Activated gamma-delta T cell treated with anti-CD3 and anti-CD28 coated beads, Interleukin-2, amount 50 U/mL, for 16 hours (primary cell): ENCODE measurements around the gene SPN.
"Not testable (repeated sequence)": the region's sequence is repeated elsewhere in the genome, so short reads cannot be mapped to it uniquely, and the experiment has no call there.

Experiments
- DNase-seq: peaks from one replicate; pipeline ENCODE4 v3.0.0-alpha.2; 2020; ENCODE audit warnings: low read depth

SPN gene, protein sequence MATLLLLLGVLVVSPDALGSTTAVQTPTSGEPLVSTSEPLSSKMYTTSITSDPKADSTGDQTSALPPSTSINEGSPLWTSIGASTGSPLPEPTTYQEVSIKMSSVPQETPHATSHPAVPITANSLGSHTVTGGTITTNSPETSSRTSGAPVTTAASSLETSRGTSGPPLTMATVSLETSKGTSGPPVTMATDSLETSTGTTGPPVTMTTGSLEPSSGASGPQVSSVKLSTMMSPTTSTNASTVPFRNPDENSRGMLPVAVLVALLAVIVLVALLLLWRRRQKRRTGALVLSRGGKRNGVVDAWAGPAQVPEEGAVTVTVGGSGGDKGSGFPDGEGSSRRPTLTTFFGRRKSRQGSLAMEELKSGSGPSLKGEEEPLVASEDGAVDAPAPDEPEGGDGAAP

DNA sequence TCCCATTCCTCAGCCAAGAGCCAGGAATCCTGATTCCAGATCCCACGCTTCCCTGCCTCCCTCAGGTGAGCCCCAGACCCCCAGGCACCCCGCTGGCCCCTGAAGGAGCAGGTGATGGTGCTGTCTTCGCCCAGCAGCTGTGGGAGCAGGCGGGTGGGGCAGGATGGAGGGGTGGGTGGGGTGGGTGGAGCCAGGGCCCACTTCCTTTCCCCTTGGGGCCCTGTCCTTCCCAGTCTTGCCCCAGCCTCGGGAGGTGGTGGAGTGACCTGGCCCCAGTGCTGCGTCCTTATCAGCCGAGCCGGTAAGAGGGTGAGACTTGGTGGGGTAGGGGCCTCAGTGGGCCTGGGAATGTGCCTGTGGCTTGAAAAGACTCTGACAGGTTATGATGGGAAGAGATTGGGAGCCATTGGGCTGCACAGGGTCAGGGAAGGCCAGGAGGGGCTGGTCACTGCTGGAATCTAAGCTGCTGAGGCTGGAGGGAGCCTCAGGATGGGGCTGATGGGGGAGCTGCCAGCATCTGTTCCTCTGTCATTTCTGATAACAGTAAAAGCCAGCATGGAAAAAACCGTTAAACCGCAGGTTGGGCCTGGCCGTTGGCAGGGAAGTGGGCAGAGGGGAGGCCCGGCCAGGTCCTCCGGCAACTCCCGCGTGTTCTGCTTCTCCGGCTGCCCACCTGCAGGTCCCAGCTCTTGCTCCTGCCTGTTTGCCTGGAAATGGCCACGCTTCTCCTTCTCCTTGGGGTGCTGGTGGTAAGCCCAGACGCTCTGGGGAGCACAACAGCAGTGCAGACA, at the start of gene SPN:
Gene SPN, plus strand, starts transcription at position 232 of the 791 bp plus-strand sequence. Its CDS starts 482 bp downstream, at position 714.
- no peak for DNase-seq

DNA sequence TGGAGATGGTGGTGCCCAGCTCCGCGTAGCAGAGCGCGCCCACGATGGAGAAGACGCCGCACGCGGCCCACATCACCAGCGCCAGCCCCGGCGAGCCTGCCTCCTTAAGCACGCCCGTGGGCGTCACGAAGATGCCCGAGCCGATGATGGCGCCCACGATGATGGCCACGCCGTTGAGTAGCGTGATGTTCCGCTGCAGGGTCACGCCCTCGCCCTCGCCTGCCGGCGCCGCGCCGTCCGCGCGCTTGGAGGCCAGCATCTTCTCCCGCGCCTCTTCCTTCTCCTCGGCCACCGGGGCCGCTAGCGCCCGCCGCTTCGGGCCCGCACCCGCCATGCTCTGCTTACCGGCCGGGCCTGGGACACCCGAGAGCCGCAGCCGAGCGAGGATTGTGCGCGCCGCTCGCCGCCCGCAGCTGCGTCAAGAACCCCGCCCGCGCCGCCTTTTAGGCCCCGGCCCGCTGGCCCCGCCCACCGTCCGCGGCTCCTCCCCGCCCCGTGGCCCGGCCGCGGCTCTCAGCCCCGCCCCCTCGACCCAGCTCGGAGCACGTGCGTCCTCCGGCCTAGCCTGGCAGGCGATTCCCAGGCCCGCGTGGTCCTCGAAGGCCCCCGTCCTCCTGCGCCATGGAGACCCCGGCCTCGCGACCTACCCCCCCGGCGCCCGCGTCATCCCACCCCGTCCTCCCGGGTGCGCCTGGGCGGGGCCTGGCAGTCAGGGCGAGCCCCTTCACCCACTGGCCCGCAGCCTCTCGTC, 49.6 kb upstream of the SPN start:
- DNase-seq: peak; percentile 84

DNA sequence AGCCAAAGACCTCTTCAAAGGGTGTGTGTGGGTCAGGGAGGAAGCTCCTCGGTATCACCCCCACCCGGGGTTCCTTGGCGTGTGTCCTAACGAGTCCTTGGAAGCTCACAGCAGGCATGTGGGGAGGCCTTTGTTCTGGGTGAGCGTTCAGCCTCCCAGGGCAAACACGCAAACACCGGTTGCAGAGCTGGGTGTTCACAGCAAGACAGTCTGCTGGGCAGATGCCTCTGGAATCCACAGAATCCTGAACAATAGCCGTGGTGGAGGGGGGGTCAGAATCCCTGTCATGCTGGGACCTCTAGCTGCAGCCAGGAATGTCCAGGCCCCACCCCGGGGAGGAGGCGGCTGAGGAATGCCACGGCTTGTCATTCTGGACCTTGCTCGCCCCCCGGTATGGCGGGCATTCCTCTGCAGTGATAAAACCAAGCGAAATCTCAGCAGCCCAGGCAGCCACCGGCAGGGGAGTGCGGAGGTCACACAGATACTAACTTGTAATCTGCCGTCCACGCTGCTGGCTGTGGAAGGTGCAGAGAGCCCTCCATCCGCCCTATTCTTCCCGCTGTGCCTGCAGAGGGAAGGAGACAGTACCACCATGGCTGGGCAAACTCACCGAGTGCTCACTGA, 48.2 kb upstream of the SPN start:
- DNase-seq: not testable (repeated sequence)

DNA sequence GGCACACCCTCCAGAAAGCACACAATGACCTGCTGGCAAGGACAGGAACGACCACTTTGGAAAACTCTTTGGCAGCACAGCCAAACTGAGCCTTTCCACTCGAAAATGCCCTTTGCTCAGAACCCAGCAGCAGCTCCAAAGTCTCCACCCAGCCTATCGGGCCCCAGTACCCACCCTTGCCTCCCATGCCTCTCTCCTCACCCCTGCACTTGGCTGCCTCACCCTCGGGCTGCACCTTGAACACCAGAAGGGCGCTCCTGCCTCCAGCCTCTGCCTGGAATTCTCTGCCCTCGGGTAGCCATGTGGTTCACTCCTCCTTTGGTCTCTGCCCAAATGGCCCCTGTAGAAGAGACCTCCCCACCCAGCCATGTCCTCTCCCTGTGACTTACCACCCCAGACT, 46.9 kb upstream of the SPN start:
- DNase-seq: not testable (repeated sequence)

DNA sequence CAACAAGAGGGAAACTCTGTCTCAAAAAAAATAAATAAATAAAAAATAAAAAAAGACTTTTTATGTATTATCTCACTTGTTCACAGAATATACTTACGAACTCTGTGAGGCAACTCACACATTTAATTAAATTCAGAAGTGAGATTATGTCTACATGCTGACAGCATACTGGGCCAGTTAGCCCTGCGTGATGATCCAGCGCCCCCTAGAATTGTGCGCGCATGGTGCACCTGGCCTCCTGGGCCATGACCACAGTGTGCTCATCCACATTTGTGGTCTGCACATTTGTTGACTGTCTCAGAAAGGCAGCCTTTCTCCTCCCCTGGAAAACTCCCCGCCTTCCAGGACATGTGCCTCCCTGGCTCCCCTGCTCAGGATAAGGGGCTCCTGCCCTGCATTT, 42.5 kb upstream of the SPN start:
- DNase-seq: not testable (repeated sequence)

DNA sequence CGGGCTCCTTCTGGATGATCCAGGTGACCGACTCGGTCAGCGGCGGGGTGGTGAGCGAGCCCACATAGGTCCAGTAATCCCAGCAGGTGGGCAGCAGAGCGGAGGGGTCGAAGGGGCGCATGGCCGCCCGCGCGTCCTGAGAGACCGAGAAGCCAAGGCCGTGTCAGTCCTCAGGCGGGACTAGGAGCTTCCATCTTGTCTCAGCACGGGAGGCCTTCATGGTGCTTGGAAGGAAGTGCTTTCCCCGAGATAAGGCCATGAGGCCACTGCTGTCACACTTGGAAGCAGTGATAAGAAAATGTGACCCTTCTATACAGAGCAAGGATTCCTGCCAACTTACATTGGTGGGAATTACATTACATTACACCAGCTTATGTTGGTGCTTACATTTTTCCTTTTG, 40.3 kb upstream of the SPN start:
- not testable (repeated sequence) for DNase-seq

DNA sequence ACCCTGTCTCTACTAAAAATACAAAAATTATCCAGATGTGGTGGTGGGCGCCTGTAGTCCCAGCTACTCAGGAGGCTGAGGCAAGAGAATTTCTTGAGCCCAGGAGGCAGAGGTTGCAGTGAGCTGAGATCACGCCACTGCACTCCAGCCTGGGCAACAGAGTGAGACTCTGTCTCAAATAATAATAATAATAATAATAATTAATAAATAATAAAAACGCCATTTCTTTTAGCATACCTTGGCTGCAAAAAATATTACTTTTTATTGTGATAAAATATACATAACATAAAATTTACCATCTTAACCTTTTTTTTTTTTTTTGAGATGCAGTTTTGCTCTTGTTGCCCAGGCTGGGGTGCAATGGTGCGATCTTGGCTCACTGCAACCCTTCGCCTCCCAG, 39.8 kb upstream of the SPN start:
- DNase-seq: not testable (repeated sequence)

DNA sequence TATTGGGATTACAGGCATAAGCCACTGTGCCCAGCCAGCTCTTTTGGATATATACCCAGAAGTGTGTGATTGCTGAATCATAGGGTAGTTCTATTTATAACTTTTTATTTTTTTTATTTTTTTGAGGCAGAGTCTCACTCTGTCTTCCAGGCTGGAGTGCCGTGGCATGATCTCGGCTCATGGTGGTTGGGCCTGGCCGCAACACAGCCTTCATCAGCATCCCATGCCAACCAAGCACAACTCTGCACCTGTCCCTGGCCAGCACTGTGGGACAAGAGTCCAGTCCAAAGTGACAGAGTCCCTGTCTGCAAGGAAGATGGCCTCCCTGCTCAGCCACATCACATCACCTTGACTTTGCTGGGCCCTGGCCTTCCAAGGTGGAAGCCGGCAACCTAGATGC, 37.9 kb upstream of the SPN start:
- DNase-seq: not testable (repeated sequence)

DNA sequence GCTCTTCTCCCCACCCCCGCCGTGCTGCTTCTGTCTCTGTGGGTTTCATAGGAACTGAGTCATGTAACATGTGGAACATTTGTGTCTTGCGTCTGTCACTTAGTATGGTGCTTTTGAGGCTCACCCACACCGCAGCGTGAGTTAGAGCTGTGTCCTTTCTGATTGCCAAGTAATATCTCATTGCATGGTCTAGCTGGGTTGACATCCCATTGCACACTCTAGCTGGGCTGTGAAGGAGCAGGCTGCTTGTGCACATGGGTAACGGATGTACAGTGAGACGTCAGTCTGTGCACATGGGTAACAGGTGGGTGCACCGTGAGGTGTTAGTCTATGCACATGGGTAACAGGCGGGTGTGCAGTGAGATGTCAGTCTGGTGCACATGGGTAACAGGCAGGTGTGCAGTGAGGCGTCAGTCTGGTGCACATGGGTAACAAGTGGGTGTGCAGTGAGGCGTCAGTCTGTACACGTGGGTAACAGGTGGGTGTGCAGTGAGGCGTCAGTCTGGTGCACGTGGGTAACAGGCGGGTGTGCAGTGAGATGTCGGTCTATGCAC, 36.2 kb upstream of the SPN start:
- peak; percentile 45 for DNase-seq

DNA sequence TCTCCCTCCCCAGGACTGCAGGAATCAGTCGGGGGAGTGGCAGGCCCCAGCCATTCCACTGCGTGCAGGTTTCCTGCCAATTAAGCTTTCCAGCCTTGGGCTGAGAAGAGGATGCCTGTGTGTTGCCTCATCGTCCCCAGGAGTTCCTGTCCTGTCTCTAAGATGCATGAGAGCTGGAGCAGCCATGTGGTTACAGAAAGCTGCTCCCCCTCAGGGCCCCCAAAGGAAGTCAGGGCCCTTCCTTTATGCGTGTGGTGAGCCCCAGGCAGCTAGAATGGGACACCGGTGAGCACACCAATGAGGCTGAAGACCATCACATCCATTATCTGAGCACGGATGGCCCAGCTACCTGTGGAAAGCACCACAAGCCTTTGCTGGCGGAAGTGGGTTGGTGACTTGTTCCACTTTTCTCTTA, 35.4 kb upstream of the SPN start:
- not testable (repeated sequence) for DNase-seq

DNA sequence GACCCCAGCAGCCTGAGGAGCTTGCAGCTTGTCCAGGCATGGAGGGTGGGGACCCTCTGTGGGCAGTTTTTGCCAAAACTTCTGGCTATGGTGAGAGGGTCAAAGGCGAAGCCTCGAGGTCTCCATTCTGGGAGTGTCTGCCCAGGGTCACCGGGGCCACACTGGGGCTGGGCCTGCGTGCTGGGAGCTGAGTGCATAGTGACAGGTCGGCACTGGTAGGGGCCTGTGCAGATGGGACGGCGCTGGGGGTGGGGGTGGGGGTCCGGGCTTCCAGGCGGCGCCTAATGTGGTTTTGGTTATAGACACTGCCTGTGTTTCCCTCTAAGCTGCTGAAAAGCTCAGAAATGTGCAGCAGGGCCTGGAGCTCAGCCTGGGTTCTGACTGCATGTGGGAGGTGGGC, 34.3 kb upstream of the SPN start:
- not testable (repeated sequence) for DNase-seq

DNA sequence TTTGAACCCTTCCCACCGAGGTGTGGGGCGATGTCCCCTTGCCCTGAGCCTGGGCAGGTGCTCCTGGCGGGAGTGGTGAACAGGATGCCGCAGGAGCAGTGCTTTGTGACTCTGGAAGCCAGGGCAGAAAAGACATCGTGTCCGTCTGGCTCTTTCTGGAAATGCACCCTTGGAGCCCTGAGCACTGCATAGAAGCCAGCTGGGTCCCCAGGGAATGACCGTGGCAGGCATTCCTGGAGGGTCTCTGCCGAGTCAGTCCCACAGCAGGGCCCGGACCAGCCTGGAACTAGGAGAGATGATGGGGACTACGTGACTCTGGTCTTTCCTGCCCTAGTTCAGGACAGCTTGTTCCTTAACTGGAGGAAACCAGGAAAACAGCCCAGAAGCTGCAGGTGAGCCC, 33.7 kb upstream of the SPN start:
- DNase-seq: not testable (repeated sequence)

DNA sequence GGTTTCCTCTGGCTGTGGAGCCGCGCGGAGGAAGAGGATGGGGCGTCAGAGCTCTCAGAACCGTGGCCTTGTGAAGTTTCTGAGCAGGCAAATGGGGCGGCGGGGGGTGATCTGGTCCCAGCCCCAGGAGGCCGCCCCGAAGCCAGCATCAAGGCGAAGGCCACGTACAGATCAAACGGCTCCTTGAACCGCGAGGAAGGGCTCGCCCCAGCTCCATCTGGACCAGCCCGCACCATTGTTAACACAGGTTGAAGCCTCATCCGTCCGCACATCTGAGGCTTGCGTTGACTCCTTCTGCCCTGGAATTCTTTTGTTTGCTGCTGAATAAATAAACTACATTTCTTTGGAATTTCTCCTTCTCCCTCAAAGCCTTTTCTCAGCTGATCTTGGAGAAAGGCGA, 31.4 kb upstream of the SPN start:
- DNase-seq: not testable (repeated sequence)

DNA sequence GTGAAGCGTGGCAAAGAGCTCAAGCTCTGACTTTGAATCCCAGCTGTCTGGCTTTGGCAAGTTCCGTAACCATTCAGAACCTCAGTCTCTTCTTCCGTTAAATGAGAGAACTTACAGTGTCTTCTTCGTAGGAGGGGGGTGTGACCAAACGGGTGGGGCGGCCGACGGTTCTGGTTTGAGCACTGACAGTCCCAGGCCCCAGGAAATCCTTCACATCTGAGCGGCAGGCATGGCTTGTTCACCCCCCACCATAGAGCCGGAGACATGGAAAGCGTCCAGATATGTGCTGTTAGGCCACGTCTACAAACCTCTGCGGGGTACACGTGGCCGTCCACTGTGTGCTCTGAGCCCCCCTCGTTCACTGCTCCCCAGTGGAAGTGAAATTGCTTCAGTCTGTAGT, 27.1 kb upstream of the SPN start:
- DNase-seq: not testable (repeated sequence)

DNA sequence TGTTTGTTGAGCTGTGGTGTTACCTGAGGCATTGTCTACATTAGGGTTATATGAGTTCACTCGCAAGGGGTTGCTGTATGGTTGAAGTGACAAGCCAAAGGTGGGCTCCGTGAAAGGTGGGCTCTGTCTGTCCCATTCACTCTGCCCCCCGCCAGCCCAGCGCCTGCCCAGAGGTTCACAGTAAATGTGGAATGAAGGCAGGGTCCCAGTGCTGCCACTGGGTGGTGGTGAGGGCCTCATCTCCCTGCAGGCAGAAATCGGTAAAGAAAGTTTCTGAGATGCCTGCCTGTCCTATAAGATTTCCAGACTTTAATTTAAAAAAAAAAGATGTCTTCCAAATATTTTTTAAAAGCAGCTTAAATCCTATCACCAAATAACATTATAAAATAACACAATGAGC, 26.7 kb upstream of the SPN start:
- not testable (repeated sequence) for DNase-seq

DNA sequence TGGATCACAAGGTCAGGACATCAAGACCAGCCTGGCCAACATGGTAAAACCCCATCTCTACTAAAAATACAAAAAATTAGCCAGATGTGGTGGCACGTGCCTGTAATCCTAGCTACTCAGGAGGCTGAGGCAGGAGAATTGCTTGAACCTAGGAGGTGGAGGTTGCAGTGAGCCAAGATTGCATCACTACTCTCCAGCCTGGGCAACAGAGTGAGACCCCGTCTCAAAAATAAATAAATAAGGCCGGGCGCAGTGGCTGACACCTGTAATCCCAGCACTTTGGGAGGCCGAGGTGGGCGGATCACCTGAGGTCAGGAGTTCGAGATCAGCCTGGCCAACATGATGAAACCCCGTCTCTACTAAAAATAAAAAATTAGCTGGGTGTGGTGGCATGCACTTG, 24.3 kb upstream of the SPN start:
- DNase-seq: not testable (repeated sequence)

DNA sequence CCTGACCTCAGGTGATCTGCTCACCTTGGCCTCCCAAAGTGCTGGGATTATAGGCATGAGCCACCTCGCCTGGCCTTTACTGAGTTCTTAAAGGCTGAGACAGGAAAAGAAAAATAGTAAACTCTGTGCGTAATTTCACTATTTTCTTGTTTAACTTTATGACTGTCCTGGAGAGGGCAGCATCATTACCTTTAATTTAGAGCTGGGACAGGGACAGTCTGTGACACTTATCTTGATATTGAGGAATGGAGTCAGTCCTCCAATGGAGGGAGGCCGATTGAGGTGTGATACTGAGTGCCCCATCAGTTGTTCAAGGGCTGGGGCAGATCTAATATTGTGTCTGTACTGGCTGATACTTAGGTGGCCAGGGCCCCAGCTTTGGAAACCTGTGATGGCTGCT, 21.5 kb upstream of the SPN start:
- no peak for DNase-seq

DNA sequence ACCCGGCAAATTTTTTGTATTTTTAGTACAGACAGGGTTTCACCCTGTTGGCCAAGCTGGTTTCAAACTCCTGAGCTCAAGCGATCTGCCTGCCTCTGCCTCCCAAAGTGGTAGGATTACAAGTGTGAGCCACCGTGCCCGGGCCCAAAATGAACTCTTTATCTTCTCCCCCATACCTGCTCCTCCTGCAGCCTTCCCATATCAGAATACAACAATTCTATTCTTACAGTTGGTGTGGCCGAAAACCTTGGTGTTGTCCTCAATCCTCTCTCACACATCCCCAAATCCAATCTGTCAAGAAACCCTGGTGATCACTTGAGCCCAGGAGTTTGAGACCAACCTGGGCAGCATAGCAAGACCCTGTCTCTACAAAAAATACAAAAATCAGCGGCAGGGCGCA, 19.5 kb upstream of the SPN start:
- no peak for DNase-seq

DNA sequence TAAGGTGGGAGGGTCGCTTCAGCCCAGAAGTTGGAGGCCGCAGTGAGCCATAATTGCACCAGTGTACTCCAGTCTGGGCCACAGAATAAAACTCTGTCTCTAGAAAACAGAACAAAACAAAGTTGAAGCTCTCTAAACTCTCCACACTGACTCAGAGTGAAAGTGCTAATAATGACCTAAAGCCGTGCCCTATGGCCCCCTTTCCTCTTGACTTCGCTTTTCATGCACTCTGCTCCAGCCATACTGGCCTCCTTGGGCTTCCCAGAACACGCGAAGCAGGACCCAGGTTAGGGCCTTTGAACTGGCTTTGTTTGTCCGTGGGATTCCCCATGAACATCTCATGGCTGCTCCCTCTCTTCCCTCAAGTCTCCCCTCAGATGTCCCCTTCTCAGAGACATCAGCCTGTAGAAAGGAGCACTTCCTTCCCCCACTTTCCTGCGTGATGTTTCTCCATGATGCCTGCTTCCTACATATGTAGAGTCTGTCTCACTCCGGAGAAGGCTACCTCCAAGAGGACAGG, 18.6 kb upstream of the SPN start:
- DNase-seq: no peak

DNA sequence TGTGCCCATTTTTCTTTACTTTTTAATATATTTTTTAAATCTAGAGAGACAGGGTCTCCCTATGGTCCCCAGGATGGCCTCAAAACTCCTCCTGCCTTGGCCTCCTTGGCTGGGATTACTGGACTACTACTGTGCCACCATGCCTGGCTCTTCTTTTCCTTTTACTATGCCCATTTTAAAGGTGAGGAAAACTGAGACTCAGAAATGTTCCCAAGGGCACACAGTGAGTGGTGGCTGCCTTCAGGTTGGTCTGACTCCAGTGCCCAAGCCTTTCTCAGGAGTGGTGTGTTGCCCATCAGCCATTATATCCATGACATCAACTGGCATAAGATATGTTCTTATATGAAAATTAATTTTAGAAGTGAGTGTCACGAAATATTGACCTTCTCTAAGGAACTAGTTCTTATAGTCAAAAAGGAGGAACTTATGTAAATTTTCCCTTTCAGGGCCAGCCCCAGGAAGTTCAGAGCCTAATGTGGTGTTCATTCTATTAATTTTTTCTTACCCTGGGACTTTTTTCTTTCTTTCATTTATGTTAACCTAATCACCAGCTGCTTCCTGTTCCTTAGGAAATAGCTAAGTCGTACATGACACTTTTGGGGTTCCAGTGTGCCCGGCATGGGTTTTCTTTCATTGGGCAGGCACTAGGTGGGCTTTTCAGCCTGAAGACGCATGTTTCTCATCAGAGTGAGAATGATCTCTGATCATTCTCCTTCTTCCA, 17.9 kb upstream of the SPN start:
- no peak for DNase-seq

DNA sequence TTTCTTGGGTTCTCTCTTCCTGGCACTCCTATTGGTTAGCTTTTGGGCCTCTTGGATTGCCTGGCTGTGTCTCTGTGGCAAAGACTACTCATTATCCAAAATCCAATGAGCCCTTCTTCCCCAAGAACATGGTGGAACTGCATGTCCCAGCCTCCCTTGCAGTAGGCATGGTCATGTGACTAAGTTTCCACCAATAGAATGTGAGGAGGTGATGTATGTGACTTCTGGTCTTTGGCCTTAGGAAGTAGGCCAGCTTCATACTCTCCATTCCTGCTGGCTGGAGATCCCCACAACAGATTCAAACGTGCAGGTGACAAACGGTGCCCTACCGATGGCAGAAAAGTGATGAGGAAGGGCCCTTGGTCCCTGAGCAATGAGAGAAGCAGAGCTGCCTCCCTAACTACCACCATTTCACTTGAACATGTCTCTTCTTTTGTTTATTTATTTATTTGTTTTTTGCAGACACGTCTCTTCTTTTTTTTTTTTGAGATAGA, 17.3 kb upstream of the SPN start:
- DNase-seq: no peak
